ENCODE data around the gene FAM170B. TPM values are rescaled to one million over a fixed set of nuclear protein-coding genes. Genes with fewer than 3 reads are reported as not detected.

FAM170B gene
- total RNA-seq, 1 experiment from 2014 or later = not detected

DNA sequence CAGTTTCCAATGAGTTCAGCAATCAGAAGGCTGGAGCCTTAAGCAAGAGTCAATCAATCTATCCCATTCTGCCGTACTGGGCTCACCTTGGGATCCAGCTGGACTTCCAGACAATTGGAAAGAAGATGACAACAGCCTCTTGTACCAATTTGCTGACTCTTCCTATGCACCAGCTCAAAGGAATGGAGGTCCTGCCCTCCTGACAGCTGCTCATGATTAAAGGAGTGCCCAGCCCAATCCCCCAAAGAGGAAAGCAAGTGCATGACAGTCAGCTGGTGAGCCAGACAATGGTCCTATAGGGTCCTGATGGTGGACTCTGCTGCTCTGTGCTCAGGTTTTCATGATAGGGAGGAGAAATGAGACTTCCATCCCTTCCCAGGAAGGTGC is 43.6 kb downstream of the FAM170B start:
- ChIA-PET POLR2A (ENCODE audit: unreplicated experiment) (no interaction called here), CTCF (no interaction called here)
- Histone ChIP-seq H4K20me1 (ENCODE audit: insufficient read depth) (no peaks in the 10 kb centered on the region), H3K9me2 (ENCODE audit: insufficient read depth) (no peaks in the 10 kb centered on the region), H3F3A (ENCODE audit: insufficient read depth, low read depth) (no peaks in the 10 kb centered on the region), H3K9me3 (ENCODE audit: insufficient read depth, low read depth) (peaks cover 9% of the 10 kb centered on the region), H3K4me3 (no peak overlapping the region), H3K4me1 (replicated peaks; ENCODE audit: insufficient read depth) (no peaks in the 10 kb centered on the region), H3K36me3 (ENCODE audit: low read depth) (no peaks in the 10 kb centered on the region), H3K4me2 (no peak overlapping the region), H3K27me3 (ENCODE audit: insufficient read depth, low read depth) (peaks cover 40% of the 10 kb centered on the region; the same call in 1 of the 2 replicates), H2AFZ (no peak overlapping the region), H3K27ac (no peak overlapping the region), H3K79me2 (ENCODE audit: low read depth) (no peaks in the 10 kb centered on the region)
- no peak for DNase-seq
- BruUV-seq (replicated peaks) = no TSS peak
- intact Hi-C loops (cut with micrococcal nuclease; ENCODE audit: unreplicated experiment) = no loop called here
- TF ChIP-seq EZH2 (IDR thresholded peaks at IDR 0.05; ENCODE audit: low read depth) = no peak
- TF ChIP-seq, protein P1, sequence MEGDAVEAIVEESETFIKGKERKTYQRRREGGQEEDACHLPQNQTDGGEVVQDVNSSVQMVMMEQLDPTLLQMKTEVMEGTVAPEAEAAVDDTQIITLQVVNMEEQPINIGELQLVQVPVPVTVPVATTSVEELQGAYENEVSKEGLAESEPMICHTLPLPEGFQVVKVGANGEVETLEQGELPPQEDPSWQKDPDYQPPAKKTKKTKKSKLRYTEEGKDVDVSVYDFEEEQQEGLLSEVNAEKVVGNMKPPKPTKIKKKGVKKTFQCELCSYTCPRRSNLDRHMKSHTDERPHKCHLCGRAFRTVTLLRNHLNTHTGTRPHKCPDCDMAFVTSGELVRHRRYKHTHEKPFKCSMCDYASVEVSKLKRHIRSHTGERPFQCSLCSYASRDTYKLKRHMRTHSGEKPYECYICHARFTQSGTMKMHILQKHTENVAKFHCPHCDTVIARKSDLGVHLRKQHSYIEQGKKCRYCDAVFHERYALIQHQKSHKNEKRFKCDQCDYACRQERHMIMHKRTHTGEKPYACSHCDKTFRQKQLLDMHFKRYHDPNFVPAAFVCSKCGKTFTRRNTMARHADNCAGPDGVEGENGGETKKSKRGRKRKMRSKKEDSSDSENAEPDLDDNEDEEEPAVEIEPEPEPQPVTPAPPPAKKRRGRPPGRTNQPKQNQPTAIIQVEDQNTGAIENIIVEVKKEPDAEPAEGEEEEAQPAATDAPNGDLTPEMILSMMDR (conservative IDR thresholded peaks at IDR 0.05) = no peak

DNA sequence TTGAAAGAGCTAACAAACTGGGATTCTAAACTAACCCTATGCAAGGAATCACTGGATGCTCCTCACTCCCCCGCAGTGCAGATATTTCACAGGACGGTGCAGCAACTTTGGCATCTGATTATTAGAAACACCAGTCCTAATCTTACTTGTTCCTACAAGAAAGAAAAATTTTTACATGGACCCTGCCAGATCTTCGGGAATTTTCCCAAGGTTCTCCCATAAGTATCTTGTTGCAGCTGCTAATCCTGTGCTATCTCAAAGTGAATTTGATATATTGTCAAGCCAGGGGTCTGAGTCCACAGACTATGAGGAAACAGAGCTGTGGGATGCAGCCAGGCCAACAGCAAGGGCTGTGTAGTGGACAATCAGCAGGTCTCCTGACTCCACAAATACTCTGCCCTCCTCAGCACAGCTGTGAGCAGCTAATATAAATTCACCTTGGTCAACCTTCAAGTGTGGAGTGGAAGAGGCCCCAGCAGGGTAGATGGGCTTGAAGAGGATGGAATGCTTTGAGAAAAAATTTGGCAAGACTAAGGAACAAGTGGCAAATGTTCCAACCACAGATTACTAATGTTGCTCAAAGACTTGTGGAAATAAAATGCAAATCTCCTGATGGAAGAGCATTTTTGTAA is 44.1 kb downstream of the FAM170B start:
- peaks cover 9% of the 10 kb centered on the region for H3K9me3 ChIP-seq (ENCODE audit: insufficient read depth, low read depth)
- H3K79me2 ChIP-seq (ENCODE audit: low read depth) = no peaks in the 10 kb centered on the region
- ChIA-PET POLR2A (ENCODE audit: unreplicated experiment) (no interaction called here), CTCF (no interaction called here)
- DNase-seq = no peak
- H3F3A ChIP-seq (ENCODE audit: insufficient read depth, low read depth) = no peaks in the 10 kb centered on the region
- TF ChIP-seq, protein P1 (conservative IDR thresholded peaks at IDR 0.05) = no peak
- TF ChIP-seq EZH2 (IDR thresholded peaks at IDR 0.05; ENCODE audit: low read depth) = no peak
- no TSS peak for BruUV-seq (replicated peaks)
- intact Hi-C loops (cut with micrococcal nuclease; ENCODE audit: unreplicated experiment) = no loop called here
- H3K4me1 ChIP-seq (replicated peaks; ENCODE audit: insufficient read depth) = no peaks in the 10 kb centered on the region
- no peak overlapping the region for H3K4me2 ChIP-seq
- no peaks in the 10 kb centered on the region for H3K9me2 ChIP-seq (ENCODE audit: insufficient read depth)
- no peak overlapping the region for H3K27ac ChIP-seq
- H3K36me3 ChIP-seq (ENCODE audit: low read depth) = no peaks in the 10 kb centered on the region
- H3K4me3 ChIP-seq = no peak overlapping the region
- H2AFZ ChIP-seq = no peak overlapping the region
- no peaks in the 10 kb centered on the region for H4K20me1 ChIP-seq (ENCODE audit: insufficient read depth)
- H3K27me3 ChIP-seq (ENCODE audit: insufficient read depth, low read depth) = peaks cover 40% of the 10 kb centered on the region; the same call in 1 of the 2 replicates

DNA sequence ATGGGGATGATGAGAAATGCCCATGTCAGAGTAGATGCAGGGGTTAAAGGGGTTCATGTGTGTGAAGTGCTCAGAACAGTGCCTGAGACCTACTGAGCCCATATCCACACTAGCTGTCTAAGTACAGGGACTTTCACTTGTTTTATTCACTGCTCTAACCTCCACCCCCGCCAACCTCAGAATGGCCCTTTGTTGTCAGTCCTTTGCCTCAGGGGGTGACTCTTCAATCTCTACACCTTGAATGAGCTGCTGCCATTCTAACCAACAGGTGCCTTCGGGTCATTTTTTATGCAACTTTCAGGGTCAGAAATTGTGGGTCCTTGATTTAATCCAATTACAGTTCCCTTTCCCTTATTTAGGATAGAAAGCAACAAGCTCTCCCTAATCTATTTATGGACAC is 44.7 kb downstream of the FAM170B start:
- ChIA-PET CTCF (no interaction called here), POLR2A (ENCODE audit: unreplicated experiment) (no interaction called here)
- no peaks in the 10 kb centered on the region for H3K4me1 ChIP-seq (replicated peaks; ENCODE audit: insufficient read depth)
- no peaks in the 10 kb centered on the region for H3K79me2 ChIP-seq (ENCODE audit: low read depth)
- peaks cover 35% of the 10 kb centered on the region; the same call in 1 of the 2 replicates for H3K27me3 ChIP-seq (ENCODE audit: insufficient read depth, low read depth)
- H3K9me2 ChIP-seq (ENCODE audit: insufficient read depth) = no peaks in the 10 kb centered on the region
- no peak overlapping the region for H3K27ac ChIP-seq
- no peaks in the 10 kb centered on the region for H3F3A ChIP-seq (ENCODE audit: insufficient read depth, low read depth)
- no peak for DNase-seq
- intact Hi-C loops (cut with micrococcal nuclease; ENCODE audit: unreplicated experiment) = no loop called here
- peaks cover 9% of the 10 kb centered on the region for H3K9me3 ChIP-seq (ENCODE audit: insufficient read depth, low read depth)
- H3K4me2 ChIP-seq = no peak overlapping the region
- H2AFZ ChIP-seq = no peak overlapping the region
- BruUV-seq (replicated peaks) = no TSS peak
- H3K36me3 ChIP-seq (ENCODE audit: low read depth) = no peaks in the 10 kb centered on the region
- no peaks in the 10 kb centered on the region for H4K20me1 ChIP-seq (ENCODE audit: insufficient read depth)
- H3K4me3 ChIP-seq = no peak overlapping the region
- TF ChIP-seq EZH2 (IDR thresholded peaks at IDR 0.05; ENCODE audit: low read depth) = no peak
- TF ChIP-seq, protein P1 (conservative IDR thresholded peaks at IDR 0.05) = no peak
